Mammary epithelial cell (primary cell): ENCODE data around the gene HIP1.
"Not testable (repeated sequence)": the region's sequence is repeated elsewhere in the genome, so short reads cannot be mapped to it uniquely, and the experiment has no call there.

Experiments used
- EZH2 ChIP-seq: IDR thresholded peaks from 2 replicates; pipeline ENCODE4 v1.6.1; 2012; ENCODE audit warnings: low read length, inconsistent platforms, borderline replicate concordance
- TF ChIP-seq, protein P1 (sequence below), 2 donors: IDR thresholded peaks in 1 of 2; conservative IDR thresholded peaks in 1 of 2; 2 replicates each; pipeline ENCODE4 v1.5.1; 2011 to 2012; ENCODE audit warnings: inconsistent platforms in 2 of 2, low read length in 2 of 2, mild to moderate bottlenecking in 2 of 2, control low read depth in 1 of 2, low read depth in 1 of 2; ENCODE audit not compliant: insufficient read depth in 1 of 2; ENCODE audit errors: extremely low read depth in 1 of 2

DNA sequence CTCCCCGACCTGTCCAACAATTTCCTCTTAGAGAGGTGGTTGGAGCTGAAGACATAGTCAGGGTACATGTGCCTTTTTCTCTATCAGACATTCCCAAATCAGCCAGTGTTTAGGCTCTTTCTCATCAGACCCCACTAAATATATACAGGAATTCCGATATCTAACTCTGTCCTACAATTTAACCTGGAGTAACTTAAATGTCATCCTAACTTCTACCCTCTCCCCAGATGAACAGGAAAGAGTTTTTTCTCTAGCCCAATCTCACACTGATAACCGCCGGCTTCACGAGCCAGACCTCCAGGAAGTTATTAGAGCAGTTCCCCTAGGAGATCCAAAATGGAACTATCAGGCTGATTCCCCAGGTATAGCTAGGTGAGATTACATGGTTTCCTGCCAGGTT, 44.3 kb upstream of the HIP1 start:
- TF ChIP-seq, protein P1, sequence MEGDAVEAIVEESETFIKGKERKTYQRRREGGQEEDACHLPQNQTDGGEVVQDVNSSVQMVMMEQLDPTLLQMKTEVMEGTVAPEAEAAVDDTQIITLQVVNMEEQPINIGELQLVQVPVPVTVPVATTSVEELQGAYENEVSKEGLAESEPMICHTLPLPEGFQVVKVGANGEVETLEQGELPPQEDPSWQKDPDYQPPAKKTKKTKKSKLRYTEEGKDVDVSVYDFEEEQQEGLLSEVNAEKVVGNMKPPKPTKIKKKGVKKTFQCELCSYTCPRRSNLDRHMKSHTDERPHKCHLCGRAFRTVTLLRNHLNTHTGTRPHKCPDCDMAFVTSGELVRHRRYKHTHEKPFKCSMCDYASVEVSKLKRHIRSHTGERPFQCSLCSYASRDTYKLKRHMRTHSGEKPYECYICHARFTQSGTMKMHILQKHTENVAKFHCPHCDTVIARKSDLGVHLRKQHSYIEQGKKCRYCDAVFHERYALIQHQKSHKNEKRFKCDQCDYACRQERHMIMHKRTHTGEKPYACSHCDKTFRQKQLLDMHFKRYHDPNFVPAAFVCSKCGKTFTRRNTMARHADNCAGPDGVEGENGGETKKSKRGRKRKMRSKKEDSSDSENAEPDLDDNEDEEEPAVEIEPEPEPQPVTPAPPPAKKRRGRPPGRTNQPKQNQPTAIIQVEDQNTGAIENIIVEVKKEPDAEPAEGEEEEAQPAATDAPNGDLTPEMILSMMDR (conservative IDR thresholded peaks at IDR 0.05 in 1 of 2, IDR thresholded peaks at IDR 0.05 in 1 of 2; ENCODE audit: extremely low read depth in 1 of 2, insufficient read depth in 1 of 2, low read depth in 1 of 2, low read length in 2 of 2): not testable (repeated sequence)
- TF ChIP-seq EZH2: not testable (repeated sequence)
